NCI-H2196 treated with DMSO at 0.1 percent for 48 hours (cell line): ENCODE results near the gene OR1D2.
"Not testable (repeated sequence)": the region's sequence is repeated elsewhere in the genome, so short reads cannot be mapped to it uniquely, and the experiment has no call there.

Source experiments
- DNase-seq: peaks from one replicate; lab custom pipeline; 2025; ENCODE audit not compliant: unreplicated experiment; lab: John Stamatoyannopoulos, UW

The OR1D2 gene, protein sequence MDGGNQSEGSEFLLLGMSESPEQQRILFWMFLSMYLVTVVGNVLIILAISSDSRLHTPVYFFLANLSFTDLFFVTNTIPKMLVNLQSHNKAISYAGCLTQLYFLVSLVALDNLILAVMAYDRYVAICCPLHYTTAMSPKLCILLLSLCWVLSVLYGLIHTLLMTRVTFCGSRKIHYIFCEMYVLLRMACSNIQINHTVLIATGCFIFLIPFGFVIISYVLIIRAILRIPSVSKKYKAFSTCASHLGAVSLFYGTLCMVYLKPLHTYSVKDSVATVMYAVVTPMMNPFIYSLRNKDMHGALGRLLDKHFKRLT

DNA sequence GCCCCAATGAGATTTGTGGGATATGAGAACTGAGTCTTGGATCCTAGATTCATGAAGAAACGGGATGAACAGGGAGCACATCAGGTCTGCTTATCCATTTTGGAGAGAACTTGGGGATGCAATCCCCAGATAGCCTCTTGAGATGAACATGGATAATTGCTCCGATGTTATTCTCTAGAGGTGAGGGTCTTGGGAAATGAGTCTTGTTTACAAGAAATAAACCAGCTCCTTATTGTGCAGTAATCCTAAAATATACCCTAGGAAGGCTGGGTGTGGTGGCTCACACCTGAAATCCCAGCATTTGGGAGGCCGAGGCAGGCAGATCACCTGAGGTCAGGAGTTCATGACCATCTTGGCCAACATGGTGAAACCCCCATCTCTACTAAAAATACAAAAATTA, at the start of gene OR1D2:
Gene OR1D2 (minus strand): TSS at position 101 of the 400 bp plus-strand sequence. CDS start 11,426 bp downstream, outside the sequence.
- no peak for DNase-seq

DNA sequence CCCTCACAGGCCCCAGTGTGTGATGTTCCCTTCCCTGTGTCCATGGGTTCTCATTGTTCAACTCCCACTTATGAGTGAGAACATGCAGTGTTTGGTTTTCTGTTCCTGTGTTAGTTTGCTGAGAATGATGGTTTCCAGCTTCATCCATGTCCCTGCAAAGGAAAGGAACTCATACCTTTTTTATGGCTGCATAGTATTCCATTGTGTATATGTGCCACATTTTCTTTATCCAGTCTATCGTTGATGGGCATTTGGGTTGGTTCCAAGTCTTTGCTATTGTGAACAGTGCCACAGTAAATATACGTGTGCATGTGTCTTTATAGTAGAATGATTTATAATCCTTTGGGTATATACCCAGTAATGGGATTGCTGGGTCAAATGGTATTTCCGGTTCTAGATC, 33.3 kb upstream of the OR1D2 start:
- not testable (repeated sequence) for DNase-seq

DNA sequence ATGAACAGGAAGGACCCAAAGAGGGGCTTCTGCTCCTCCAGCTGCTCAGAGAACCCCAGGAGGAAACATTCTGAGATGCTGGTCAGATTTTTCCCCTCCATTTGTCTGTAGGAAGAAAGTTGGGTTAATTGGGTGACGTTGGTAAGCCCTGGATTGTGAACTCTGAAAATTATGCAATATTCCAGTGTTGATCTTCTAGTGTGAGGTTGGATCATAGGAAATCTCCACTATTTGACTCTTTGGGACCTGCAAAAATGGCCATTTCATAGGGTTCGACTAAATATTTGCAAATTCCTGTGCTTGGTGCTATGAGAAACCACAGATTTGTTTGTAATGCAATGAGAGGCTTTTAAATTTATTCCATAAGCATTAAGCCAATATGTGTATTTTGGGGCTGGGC, 23.2 kb upstream of the OR1D2 start, which contains the start of gene OR1G1:
Gene OR1G1 (minus strand): TSS at position 101 of the 400 bp plus-strand sequence. CDS start 0 bp downstream, at position 101.
- DNase-seq, result no peak

DNA sequence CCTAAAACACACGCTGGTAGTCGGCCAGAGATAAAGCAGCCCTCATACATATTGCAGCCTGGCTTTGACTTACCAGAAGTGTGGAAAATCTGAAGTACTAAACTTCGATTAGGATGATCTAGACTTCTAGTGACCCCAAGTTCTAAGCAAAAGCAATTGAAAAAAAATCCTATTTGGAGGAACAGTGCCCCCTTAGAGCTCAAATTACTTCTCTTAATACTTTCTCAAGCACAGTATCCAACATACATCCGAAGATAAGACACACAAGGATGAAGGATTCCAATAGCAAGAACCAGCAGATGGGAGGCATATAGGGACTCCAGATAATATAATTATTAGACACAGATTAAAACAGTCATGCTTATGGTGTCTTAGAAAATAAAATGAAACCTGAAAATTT, 30.4 kb downstream of the OR1D2 start:
- DNase-seq, result not testable (repeated sequence)

DNA sequence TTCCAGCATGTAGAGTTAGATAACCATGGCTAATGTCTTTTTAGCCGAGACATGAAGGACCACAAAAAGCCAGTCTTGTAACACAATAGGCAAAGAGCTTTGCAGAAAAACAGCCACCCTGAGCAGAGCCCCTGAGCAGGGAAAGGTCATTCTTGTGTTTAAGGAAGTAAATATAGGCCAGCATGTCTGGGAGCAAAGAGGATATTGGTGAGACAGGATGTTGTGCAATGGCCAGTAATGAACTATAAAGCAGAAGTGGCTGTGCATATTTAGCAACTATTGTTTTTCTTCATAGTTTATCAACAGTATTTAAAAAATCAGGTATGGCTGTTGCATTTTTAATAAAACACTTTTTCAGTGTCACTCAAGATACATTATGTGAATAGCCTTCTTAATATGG, 39.0 kb downstream of the OR1D2 start:
- DNase-seq, result not testable (repeated sequence)

DNA sequence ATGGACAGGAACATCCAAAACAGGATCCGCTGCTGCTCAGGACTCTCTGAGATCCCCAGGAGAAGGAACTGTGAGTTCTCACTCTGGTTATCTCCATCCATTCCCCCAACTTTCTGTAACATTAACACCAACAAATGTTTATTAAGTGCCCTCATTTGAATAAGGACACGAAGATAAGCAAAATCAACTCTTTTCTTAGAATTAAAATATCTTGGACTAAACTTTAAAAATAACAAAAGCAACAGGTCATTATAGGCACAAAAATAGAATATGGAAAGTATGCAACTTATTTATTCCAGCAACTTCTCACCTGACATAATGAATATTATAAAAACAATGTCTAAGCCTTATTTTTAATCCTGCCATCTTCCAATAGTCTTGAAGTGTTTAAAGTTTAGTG, 40.7 kb downstream of the OR1D2 start, which contains the start of gene OR1D5:
Gene OR1D5 (minus strand): TSS at position 101 of the 400 bp plus-strand sequence. CDS start 0 bp downstream, at position 101.
- not testable (repeated sequence) for DNase-seq

DNA sequence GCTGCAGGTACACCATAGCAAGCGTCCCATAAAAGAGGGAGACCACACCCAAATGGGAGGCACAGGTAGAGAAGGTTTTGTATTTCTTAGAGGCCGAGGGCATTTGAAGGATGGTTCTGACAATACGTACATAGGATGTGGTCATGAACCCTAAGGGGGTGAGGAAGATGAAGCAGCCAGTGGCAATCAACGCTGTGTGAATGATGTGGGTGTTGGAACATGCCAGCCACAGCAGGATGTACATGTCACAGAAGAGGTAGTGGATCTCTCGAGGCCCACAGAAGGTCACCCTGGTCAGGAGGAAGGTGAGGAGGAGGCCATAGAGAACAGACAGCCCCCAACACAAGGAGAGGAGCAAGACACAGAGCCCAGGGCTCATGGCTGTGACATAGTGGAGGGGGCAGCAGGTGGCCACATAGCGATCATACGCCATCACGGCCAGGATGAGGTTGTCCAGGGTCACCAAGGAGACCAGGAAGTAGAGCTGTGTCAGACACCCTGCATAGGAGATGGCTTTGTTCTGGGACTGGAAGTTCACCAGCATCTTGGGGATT, 41.3 kb downstream of the OR1D2 start:
- DNase-seq, result not testable (repeated sequence)

DNA sequence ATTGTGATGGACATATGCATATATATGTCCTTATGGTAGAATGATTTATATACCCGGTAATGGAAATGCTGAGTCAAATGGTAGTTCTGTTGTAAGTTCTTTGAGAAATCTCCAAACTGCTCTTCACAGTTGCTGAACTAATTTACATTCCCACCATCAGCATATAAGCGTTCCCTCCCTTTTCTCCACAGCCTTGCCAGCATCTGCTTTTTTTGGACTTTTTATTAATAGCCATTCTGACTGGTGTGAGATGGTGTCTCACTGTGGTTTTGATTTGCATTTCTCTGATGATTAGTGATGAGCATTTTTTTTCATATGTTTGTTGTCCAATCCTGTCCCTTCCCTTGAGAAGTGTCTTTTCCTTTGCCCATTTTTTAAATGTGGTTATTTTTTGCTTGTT, 49.4 kb downstream of the OR1D2 start:
- not testable (repeated sequence) for DNase-seq

DNA sequence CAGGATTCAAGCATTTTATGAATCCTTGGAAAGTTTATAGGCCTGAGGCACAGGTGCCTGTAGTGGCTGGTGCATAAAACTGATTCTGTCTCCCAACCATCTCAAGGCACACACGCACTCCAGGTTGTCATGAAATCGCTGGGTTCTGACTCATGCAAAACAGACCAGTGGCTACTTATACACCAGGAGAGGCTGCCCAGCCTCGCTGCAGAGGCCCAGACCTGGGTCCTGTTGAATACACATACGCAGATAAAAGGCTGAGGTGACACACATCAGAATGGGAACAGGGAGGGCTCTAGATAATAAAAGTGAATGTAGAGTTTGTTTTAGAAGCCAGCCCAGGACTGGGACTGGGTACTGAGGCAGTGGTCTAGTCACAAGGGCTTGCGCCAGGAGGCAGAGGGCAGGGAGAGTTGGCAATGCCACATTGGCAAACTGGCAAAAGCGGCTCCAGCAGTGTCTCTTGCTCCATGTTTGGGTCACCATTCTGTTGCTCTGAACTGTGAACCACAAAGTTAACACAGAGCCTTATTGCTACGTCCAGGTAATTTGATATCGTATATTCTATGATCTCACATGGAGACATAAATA, 54.4 kb downstream of the OR1D2 start:
- DNase-seq, result no peak

DNA sequence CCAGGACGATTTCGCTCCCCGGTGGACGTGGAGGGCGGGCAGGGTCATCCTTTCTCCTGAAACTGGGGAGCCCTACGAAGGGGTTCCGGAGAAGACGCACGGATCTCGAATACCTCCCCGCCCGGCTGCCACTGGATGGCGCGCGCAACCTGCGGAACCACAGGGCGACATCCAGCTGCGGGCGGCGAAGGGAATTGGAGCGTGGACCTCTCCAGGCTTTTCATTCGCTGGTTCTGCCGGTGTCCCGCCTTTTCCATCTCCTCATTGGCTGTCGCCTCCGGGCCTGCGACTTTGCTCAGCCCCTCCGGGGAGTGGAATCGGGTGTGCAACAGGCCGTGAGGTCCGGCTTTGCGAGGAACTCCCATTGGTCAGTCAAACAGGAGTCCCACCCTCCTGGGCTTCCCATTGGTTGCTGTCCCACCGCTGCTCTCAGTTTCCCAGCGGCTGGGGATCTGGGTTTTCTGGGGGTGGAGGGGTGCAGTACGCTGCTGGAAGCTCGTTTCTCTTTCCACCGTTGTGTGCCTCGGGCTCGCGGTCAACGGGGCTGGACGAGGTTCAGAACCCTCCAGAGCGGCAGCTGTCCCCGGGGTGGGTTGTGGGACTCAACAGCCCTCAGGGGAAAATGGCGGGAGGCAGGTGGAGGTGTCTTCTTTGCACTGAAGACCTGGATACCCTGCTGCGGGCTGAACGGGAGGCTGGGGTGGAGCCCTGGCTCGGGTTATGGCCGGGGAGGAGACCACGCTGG, 55.3 kb downstream of the OR1D2 start:
- DNase-seq, result peak; percentile 82

DNA sequence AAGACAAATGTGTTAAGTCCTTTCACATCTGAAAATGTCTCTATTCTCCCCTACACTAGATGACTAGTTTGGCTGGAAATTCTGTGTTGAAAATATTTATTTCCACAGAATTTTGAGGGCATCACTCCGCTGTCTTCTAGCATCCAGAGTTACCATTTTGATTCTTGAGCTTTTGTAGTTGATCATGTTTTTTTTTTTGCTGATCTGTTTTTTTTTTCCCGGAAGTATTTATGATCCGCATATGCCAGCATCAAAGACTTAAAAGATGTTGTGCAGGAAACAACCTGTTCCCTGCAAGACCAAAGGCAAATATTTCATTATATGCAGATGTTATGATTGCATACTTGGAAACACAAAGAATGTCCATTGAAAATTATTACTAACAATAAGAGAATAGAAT, 57.5 kb downstream of the OR1D2 start:
- DNase-seq, result no peak

DNA sequence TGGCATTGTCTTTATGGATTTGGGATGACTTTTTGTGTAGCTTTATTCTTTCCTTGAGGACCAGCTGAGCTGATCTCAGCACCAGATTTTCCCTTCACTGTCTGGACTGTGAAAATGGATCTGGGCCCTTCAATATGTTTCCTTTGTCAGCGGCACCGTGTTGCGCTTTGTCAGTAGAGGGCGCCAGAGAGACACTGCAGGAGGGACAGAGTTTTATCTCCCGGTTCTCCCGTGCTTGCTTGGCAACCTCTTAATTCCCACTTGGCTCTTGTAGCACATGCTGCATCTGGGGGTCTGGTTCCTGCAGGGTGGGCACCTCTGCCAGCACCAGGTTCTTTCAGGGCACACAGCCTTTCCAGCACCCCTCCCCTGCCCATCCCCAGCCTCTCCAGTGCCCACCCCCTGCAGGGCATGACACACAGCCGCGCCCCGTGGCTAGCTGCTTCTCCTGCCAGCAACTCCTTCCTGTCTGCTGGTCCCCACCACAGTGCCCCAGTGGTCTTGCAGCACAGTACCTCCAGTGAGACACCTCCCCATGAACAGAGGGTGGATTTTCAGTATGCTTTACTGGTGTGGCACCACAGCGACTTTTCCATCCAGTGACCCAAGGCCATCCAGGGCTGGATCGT, 60.4 kb downstream of the OR1D2 start:
- DNase-seq, result no peak

DNA sequence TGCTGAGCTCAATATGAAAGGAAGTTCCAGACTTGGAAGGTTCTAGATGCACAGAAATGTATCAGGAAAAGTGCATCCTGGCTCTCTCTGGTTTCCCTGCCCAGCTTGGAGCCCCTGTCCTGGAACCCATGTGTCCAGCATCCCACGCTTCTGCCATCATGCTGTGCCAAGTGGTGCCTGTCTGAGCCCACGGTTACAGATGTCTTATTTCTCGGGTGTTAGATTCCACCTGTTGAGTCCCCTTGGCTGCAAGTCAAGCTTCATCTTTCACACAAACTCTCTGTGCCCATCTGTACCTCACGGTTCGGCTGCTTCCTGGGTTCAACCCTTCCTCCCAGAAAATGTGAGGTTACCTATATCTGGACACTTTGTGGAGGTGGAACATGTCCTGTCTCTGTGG, 63.3 kb downstream of the OR1D2 start:
- DNase-seq, result no peak

DNA sequence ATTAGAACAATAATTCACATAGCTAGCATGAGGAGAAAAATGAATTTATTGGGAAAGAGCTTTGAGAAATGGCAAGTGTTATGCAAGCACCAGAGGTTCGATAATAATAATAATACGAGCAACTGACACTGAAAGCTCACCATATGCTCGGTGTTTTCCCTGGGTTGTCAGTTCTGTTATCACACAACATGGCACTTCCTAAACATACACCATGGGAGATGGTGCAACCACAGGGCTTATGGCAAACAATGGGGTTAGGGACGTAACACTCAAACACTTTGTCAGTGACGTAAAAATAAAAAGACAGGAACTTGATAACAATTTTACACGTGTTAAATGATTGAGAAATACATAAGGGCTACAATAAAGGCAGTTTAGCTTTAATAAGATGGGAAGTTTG, 64.5 kb downstream of the OR1D2 start:
- DNase-seq, result no peak

DNA sequence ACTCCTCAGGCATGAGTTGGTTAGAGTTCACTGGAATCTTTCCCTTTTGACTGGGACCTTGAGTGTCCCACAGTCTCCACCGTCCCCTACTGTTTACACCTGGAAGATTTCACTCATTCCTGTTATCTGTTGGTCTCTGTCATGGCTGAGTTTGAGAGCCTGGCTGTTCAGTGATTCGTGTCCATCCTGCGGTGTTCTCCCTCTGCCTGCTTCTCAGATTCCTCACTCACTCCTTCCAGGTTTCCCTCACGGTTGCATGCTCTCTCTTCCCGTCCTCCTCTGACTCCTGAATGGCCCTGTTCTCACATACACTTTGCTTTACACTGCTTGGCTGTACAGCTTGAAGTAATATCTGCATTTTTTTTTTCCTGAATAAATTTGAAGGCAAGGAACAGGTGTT, 65.3 kb downstream of the OR1D2 start:
- DNase-seq, result no peak
